IMR-90 (cell line): Measurements from ENCODE around the gene RAB40C.
A peak's percentile ranks its signal among the peaks of the same experiment; 100 is the strongest.

Source experiments
- MAZ ChIP-seq: IDR thresholded peaks from 2 replicates; pipeline ENCODE4 v1.6.1; 2012; ENCODE audit warnings: low read depth, mild to moderate bottlenecking, low read length, improper control_type of control experiment, moderate library complexity, borderline replicate concordance
- POLR2A ChIP-seq: IDR thresholded peaks from 2 replicates; pipeline ENCODE4 v1.6.1; 2012; ENCODE audit warnings: mild to moderate bottlenecking, low read depth, low read length
- TF ChIP-seq, protein P1 (sequence below): conservative IDR thresholded peaks from 2 replicates; pipeline ENCODE4 v1.5.1; 2012; ENCODE audit warnings: mild to moderate bottlenecking, low read depth, low read length, improper control_type of control experiment

DNA sequence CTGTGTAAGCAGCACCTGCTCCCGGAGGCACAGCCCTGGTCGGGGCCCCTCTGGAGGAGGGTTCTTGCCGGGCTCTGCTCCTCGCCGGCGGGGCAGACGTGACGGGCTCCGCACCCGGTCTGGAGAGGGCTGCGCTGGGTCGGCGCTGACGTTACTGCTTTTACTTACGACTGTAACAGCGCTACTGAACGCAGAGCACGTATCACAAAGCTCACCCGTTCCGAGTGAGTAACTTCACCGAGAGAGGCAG, 1.3 kb upstream of the RAB40C start:
- TF ChIP-seq, protein P1, sequence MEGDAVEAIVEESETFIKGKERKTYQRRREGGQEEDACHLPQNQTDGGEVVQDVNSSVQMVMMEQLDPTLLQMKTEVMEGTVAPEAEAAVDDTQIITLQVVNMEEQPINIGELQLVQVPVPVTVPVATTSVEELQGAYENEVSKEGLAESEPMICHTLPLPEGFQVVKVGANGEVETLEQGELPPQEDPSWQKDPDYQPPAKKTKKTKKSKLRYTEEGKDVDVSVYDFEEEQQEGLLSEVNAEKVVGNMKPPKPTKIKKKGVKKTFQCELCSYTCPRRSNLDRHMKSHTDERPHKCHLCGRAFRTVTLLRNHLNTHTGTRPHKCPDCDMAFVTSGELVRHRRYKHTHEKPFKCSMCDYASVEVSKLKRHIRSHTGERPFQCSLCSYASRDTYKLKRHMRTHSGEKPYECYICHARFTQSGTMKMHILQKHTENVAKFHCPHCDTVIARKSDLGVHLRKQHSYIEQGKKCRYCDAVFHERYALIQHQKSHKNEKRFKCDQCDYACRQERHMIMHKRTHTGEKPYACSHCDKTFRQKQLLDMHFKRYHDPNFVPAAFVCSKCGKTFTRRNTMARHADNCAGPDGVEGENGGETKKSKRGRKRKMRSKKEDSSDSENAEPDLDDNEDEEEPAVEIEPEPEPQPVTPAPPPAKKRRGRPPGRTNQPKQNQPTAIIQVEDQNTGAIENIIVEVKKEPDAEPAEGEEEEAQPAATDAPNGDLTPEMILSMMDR: no peak
- TF ChIP-seq MAZ (no peak; the same call in 1 of the 2 replicates), POLR2A (peak; percentile 87)
